SK-N-SH treated with all-trans-retinoic acid at 6 μM for 48 hours (cell line): ENCODE measurements around the gene PKLR.

Experiments used
- ARNTL ChIP-seq: fragments of 450-650 bp; formaldehyde crosslinking; IDR thresholded peaks from 2 replicates; pipeline ENCODE4 v1.5.0; 2020; ENCODE audit warnings: low read depth, mild to moderate bottlenecking, moderate library complexity, borderline replicate concordance
- POU6F1 ChIP-seq: fragments of 250-450 bp; sonication (Bioruptor Pico); IDR thresholded peaks from 2 replicates; pipeline ENCODE4 v1.8.0; 2021; ENCODE audit warnings: low read depth, mild to moderate bottlenecking, moderate library complexity, borderline replicate concordance
- PPARA ChIP-seq: fragments of 250-450 bp; sonication (Bioruptor Pico); IDR thresholded peaks from 2 replicates; pipeline ENCODE4 v1.5.0; 2020; ENCODE audit warnings: mild to moderate bottlenecking, borderline replicate concordance
- RARB ChIP-seq: fragments of 250-450 bp; sonication (Bioruptor Pico); IDR thresholded peaks from 2 replicates; pipeline ENCODE4 v1.8.0; 2021; ENCODE audit warnings: mild to moderate bottlenecking, moderate library complexity
- SNAI2 ChIP-seq: fragments of 250-450 bp; sonication (Bioruptor Pico); IDR thresholded peaks from 2 replicates; pipeline ENCODE4 v1.5.0; 2020; ENCODE audit warnings: mild to moderate bottlenecking, moderate library complexity
- TOX ChIP-seq: fragments of 250-450 bp; sonication (Bioruptor Pico); IDR thresholded peaks from 2 replicates; pipeline ENCODE4 v1.8.0; 2021; ENCODE audit warnings: mild to moderate bottlenecking, moderate library complexity, borderline replicate concordance
- ZFP3 ChIP-seq: fragments of 250-450 bp; sonication (Bioruptor Pico); IDR thresholded peaks from 2 replicates; pipeline ENCODE4 v1.5.0; 2020; ENCODE audit warnings: mild to moderate bottlenecking, moderate library complexity
- ZFP30 ChIP-seq: fragments of 450-650 bp; formaldehyde crosslinking; IDR thresholded peaks from 2 replicates; pipeline ENCODE4 v1.5.0; 2022; ENCODE audit warnings: mild to moderate bottlenecking, moderate library complexity
- ZNF565 ChIP-seq: fragments of 450-650 bp; formaldehyde crosslinking; conservative IDR thresholded peaks from 2 replicates; pipeline ENCODE4 v1.5.0; 2020; ENCODE audit warnings: low read depth, mild to moderate bottlenecking, moderate library complexity
- ZNF70 ChIP-seq: fragments of 450-650 bp; formaldehyde crosslinking; IDR thresholded peaks from 2 replicates; pipeline ENCODE4 v1.5.0; 2020; ENCODE audit warnings: mild to moderate bottlenecking, moderate library complexity
- TF ChIP-seq, protein P1 (sequence below): fragments of 250-450 bp; sonication (Bioruptor Pico); IDR thresholded peaks from 2 replicates; pipeline ENCODE4 v1.5.0; 2020; ENCODE audit warnings: mild to moderate bottlenecking, moderate library complexity
- TF ChIP-seq, protein P2 (sequence below): fragments of 250-450 bp; sonication (Bioruptor Pico); IDR thresholded peaks from 2 replicates; pipeline ENCODE4 v1.8.0; 2020; ENCODE audit warnings: mild to moderate bottlenecking, moderate library complexity, borderline replicate concordance
- TF ChIP-seq, protein P3 (sequence below): fragments of 250-450 bp; sonication (Bioruptor Pico); IDR thresholded peaks from 2 replicates; pipeline ENCODE4 v1.5.1; 2020; ENCODE audit warnings: low read depth, mild to moderate bottlenecking, moderate library complexity
- TF ChIP-seq, protein P4 (sequence below): fragments of 250-450 bp; sonication (Bioruptor Pico); IDR thresholded peaks from 2 replicates; pipeline ENCODE4 v1.5.1; 2021; ENCODE audit warnings: mild to moderate bottlenecking, moderate library complexity

DNA sequence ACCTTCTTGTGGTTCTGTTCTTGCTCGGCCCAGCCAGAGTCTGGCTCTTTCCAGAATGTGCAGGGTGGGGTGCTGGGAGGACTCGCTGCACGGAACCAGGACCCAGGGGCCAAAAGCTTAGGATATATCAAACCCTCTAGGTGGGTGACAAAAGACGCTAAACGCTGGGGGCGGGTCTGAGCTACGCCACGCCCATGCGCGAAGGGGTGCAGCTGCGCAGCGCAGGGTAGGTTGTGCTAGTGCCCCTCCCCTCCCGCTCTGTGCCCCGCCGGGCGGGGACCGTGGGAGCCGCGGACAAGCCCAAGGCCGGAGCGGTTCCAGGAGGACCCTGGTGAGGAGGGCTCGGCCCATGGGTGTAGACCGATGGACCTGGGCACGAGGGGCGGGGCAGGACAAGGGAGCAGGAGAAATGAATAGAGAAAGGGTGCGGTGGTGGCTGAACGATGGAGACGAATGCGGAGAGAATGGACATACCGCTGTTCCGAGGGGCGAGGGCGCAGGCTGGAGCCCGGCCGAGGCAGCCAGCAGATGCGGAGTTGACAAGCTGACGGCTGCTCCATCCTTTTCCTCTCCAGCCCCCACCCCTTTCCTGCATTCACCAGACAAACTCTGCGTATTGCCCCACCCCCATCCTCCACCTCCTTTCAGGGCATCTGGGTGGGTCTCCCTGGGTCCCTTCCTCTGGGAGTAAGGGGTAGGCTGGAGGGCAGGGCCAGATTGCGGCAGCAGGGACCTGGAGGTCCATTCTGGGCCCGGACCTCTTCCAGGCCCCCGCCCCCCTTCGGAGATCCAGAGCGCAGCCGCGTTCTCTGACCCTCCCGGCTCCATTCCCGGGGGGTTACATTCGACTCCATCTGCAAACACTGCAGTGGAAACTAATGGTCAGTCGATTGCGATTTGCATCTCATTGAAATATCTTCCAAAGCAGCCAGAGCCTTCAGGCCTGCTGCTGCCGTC, 19.7 kb upstream of the PKLR start, which contains the start of gene RUSC1:
- TF ChIP-seq ARNTL (CRISPR knock-in tag) (no peak), ZFP30 (CRISPR knock-in tag) (no peak), ZFP3 (CRISPR knock-in tag) (no peak), SNAI2 (no peak), ZNF70 (CRISPR knock-in tag) (no peak), RARB (CRISPR knock-in tag) (no peak; the same call in 1 of the 2 replicates), TOX (CRISPR knock-in tag) (no peak), PPARA (CRISPR knock-in tag) (no peak), ZNF565 (no peak), POU6F1 (no peak)
- TF ChIP-seq, protein P1, sequence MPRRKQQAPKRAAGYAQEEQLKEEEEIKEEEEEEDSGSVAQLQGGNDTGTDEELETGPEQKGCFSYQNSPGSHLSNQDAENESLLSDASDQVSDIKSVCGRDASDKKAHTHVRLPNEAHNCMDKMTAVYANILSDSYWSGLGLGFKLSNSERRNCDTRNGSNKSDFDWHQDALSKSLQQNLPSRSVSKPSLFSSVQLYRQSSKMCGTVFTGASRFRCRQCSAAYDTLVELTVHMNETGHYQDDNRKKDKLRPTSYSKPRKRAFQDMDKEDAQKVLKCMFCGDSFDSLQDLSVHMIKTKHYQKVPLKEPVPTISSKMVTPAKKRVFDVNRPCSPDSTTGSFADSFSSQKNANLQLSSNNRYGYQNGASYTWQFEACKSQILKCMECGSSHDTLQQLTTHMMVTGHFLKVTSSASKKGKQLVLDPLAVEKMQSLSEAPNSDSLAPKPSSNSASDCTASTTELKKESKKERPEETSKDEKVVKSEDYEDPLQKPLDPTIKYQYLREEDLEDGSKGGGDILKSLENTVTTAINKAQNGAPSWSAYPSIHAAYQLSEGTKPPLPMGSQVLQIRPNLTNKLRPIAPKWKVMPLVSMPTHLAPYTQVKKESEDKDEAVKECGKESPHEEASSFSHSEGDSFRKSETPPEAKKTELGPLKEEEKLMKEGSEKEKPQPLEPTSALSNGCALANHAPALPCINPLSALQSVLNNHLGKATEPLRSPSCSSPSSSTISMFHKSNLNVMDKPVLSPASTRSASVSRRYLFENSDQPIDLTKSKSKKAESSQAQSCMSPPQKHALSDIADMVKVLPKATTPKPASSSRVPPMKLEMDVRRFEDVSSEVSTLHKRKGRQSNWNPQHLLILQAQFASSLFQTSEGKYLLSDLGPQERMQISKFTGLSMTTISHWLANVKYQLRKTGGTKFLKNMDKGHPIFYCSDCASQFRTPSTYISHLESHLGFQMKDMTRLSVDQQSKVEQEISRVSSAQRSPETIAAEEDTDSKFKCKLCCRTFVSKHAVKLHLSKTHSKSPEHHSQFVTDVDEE (CRISPR knock-in tag): no peak
- TF ChIP-seq, protein P2, sequence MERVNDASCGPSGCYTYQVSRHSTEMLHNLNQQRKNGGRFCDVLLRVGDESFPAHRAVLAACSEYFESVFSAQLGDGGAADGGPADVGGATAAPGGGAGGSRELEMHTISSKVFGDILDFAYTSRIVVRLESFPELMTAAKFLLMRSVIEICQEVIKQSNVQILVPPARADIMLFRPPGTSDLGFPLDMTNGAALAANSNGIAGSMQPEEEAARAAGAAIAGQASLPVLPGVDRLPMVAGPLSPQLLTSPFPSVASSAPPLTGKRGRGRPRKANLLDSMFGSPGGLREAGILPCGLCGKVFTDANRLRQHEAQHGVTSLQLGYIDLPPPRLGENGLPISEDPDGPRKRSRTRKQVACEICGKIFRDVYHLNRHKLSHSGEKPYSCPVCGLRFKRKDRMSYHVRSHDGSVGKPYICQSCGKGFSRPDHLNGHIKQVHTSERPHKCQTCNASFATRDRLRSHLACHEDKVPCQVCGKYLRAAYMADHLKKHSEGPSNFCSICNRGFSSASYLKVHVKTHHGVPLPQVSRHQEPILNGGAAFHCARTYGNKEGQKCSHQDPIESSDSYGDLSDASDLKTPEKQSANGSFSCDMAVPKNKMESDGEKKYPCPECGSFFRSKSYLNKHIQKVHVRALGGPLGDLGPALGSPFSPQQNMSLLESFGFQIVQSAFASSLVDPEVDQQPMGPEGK: no peak
- TF ChIP-seq, protein P3, sequence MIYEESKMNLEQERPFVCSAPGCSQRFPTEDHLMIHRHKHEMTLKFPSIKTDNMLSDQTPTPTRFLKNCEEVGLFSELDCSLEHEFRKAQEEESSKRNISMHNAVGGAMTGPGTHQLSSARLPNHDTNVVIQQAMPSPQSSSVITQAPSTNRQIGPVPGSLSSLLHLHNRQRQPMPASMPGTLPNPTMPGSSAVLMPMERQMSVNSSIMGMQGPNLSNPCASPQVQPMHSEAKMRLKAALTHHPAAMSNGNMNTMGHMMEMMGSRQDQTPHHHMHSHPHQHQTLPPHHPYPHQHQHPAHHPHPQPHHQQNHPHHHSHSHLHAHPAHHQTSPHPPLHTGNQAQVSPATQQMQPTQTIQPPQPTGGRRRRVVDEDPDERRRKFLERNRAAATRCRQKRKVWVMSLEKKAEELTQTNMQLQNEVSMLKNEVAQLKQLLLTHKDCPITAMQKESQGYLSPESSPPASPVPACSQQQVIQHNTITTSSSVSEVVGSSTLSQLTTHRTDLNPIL: no peak
- TF ChIP-seq, protein P4, sequence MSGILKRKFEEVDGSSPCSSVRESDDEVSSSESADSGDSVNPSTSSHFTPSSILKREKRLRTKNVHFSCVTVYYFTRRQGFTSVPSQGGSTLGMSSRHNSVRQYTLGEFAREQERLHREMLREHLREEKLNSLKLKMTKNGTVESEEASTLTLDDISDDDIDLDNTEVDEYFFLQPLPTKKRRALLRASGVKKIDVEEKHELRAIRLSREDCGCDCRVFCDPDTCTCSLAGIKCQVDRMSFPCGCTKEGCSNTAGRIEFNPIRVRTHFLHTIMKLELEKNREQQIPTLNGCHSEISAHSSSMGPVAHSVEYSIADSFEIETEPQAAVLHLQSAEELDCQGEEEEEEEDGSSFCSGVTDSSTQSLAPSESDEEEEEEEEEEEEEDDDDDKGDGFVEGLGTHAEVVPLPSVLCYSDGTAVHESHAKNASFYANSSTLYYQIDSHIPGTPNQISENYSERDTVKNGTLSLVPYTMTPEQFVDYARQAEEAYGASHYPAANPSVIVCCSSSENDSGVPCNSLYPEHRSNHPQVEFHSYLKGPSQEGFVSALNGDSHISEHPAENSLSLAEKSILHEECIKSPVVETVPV (CRISPR knock-in tag): no peak
